GM23248 (cell line): ENCODE data around the gene TSPAN4.

Experiments used
- EZH2 ChIP-seq: fragments of 200-600 bp; sonication (generic); IDR thresholded peaks from 2 replicates; pipeline ENCODE4 v1.6.1; 2018; ENCODE audit warnings: antibody characterized with exemption, mild to moderate bottlenecking; ENCODE audit not compliant: insufficient read depth, poor library complexity, severe bottlenecking
- EZH2phosphoT487 ChIP-seq: fragments of 200-600 bp; sonication (generic); IDR thresholded peaks from 2 replicates; pipeline ENCODE4 v1.6.1; 2018; ENCODE audit warnings: antibody characterized with exemption, moderate library complexity, mild to moderate bottlenecking, low read depth; ENCODE audit not compliant: insufficient read depth

DNA sequence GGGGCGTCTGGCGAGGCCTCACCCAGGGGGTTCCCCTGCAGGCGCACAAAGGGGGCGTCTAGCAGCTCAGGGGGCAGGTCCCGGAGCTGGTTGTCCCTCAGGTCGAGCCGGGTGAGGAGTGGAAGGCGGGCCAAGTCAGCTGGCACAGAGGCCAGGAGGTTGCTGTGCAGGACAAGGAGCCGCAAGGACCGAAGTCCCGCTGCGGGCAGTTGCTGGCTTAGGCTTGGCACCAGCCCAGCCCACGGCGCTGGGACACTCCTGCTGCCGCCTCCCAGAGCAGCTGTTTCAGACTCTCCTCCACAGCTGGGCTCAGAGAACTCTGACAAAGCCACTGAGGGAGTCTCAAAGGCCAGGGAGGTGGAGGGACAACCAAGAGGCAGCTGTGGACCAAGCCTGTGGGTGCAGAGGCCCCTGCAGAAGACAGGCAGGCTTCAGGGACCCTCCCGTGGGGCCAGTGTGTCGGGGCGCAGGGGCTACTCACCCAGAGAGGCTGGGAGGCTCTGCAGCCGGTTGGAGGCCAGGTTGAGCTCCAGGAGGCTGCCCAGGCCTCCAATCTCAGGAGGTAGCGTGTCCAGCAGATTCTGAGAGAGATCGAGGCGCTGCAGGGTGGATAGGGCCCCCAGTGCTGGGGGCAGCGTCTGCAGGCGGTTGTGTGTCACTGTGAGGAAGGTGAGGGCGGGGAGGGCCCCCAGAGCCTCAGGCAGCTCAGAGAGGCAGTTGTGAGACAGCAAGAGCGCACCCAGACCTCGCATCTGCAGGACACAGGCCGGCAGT is 39.8 kb upstream of the TSPAN4 start:
- TF ChIP-seq EZH2 (no peak), EZH2phosphoT487 (no peak)
